Endodermal cell (in vitro differentiated cells): Measurements from ENCODE around the gene ASH1L. TPM values are rescaled to one million over a fixed set of nuclear protein-coding genes. Genes with fewer than 3 reads are reported as not detected.
A peak's percentile ranks its signal among the peaks of the same experiment; 100 is the strongest.

Experiments used
- DNase-seq: peaks from one replicate; pipeline ENCODE4 v3.0.0-alpha.2; 2017
- H3K27ac ChIP-seq: 2 replicates; pipeline ENCODE4 v1.5.1; 2013; ENCODE audit warnings: mild to moderate bottlenecking, low read depth, low read length, moderate library complexity
- H3K27me3 ChIP-seq: 2 replicates; pipeline ENCODE4 v1.6.1; 2013; ENCODE audit warnings: mild to moderate bottlenecking, low read length, moderate library complexity; ENCODE audit not compliant: insufficient read depth, control insufficient read depth, poor library complexity, severe bottlenecking
- H3K36me3 ChIP-seq: 2 replicates; pipeline ENCODE4 v1.7.0; 2013; ENCODE audit warnings: mild to moderate bottlenecking, low read length, moderate library complexity; ENCODE audit not compliant: control insufficient read depth, insufficient read depth
- H3K4me1 ChIP-seq: one replicate; pipeline ENCODE4 v1.7.0; 2013; ENCODE audit warnings: low read length; ENCODE audit not compliant: control insufficient read depth, insufficient read depth
- H3K4me3 ChIP-seq: 2 replicates; pipeline ENCODE4 v1.5.1; 2013; ENCODE audit warnings: mild to moderate bottlenecking, low read length, moderate library complexity
- H3K9ac ChIP-seq: 2 replicates; pipeline ENCODE4 v1.6.1; 2013; ENCODE audit warnings: mild to moderate bottlenecking, low read length, moderate library complexity; ENCODE audit not compliant: poor library complexity, severe bottlenecking; ENCODE audit errors: extremely low read depth
- H3K9me3 ChIP-seq: 2 replicates; pipeline ENCODE4 v1.6.1; 2013; ENCODE audit warnings: mild to moderate bottlenecking, low read length, moderate library complexity; ENCODE audit not compliant: control insufficient read depth
- H3K27ac Mint-ChIP-seq: 2 replicates; pipeline ENCODE4 v1.8.0; 2020; ENCODE audit warnings: mixed read lengths
- H3K27me3 Mint-ChIP-seq: 2 replicates; pipeline ENCODE4 v1.8.0; 2021; ENCODE audit warnings: mild to moderate bottlenecking, mixed read lengths; ENCODE audit not compliant: insufficient read depth
- H3K36me3 Mint-ChIP-seq: 2 replicates; pipeline ENCODE4 v1.8.0; 2020; ENCODE audit warnings: low read depth, mixed read lengths
- H3K4me1 Mint-ChIP-seq: 2 replicates; pipeline ENCODE4 v1.8.0; 2020; ENCODE audit warnings: mixed read lengths
- H3K4me3 Mint-ChIP-seq: 2 replicates; pipeline ENCODE4 v1.8.0; 2020; ENCODE audit warnings: mild to moderate bottlenecking, moderate library complexity, mixed read lengths
- H3K9me3 Mint-ChIP-seq: 2 replicates; pipeline ENCODE4 v1.8.0; 2020; ENCODE audit warnings: mild to moderate bottlenecking, mixed read lengths
- WGBS, 2 experiments: methylation state at CpG; one replicate each; pipeline versions ENCODE4 v1.1.5 to v1.1.7; 2013; ENCODE audit warnings: missing lambda C conversion rate in 2 of 2, mixed read lengths in 1 of 2; ENCODE audit not compliant: insufficient coverage in 1 of 2, insufficient read length in 1 of 2; 5-methylcytosine and 5-hydroxymethylcytosine counted together
- total RNA-seq, 2 donors: library from RNA; stranded (reverse); fragmentation: NEBNext Ultra II Directional in 1 of 2; extraction: Animal tissue kit (Norgen Biotek cat#: 25700) in 1 of 2; gene quantifications; 2 replicates in 1 of 2; 3 replicates in 1 of 2; pipeline ENCODE4 v1.2.1, GENCODE V29; 2021
- TF ChIP-seq, protein P1 (sequence below): fragments of 200-600 bp; sonication (generic); conservative IDR thresholded peaks from 2 replicates; pipeline ENCODE4 v1.5.0; 2021; ENCODE audit warnings: antibody characterized with exemption, mild to moderate bottlenecking

Gene ASH1L
- total RNA-seq, 2 donors from 2014 or later: 34.5 to 37.0 TPM

DNA sequence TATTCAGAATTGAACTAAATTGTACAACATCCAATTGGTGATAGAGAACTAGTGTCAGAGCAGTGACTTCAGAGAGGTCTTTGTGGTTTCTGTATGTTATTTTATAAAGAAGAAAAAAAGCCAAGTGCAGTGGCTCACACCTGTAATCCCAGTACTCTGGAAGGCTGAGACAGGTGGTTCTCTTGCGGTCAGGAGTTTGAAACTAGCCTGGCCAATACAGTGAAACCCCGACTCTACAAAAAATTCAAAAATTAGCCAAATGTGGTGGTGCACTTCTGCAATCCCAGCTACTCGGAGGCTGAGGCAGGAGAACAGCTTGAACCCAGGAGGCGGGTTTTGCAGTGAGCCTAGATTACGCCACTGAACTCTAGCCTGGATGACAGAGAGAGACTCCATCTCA, 90.7 kb downstream of the ASH1L start:
- no peak overlapping the region for H3K4me3 ChIP-seq
- DNase-seq: no peak
- Mint-ChIP-seq H3K36me3 (peaks cover 47% of the 10 kb centered on the region), H3K4me1 (no peaks in the 10 kb centered on the region), H3K4me3 (no peak overlapping the region), H3K9me3 (peaks cover 23% of the 10 kb centered on the region), H3K27me3 (no peaks in the 10 kb centered on the region), H3K27ac (no peak overlapping the region)
- H3K27ac ChIP-seq: no peak overlapping the region
- H3K27me3 ChIP-seq: no peaks in the 10 kb centered on the region
- H3K9ac ChIP-seq: no peak overlapping the region
- H3K36me3 ChIP-seq: peaks cover 26% of the 10 kb centered on the region
- H3K9me3 ChIP-seq: peaks cover 29% of the 10 kb centered on the region
- TF ChIP-seq, protein P1, sequence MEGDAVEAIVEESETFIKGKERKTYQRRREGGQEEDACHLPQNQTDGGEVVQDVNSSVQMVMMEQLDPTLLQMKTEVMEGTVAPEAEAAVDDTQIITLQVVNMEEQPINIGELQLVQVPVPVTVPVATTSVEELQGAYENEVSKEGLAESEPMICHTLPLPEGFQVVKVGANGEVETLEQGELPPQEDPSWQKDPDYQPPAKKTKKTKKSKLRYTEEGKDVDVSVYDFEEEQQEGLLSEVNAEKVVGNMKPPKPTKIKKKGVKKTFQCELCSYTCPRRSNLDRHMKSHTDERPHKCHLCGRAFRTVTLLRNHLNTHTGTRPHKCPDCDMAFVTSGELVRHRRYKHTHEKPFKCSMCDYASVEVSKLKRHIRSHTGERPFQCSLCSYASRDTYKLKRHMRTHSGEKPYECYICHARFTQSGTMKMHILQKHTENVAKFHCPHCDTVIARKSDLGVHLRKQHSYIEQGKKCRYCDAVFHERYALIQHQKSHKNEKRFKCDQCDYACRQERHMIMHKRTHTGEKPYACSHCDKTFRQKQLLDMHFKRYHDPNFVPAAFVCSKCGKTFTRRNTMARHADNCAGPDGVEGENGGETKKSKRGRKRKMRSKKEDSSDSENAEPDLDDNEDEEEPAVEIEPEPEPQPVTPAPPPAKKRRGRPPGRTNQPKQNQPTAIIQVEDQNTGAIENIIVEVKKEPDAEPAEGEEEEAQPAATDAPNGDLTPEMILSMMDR: no peak
- 91 to 96% methylated on average over 5 of the region's 5 CpGs for WGBS, 2 experiments
- H3K4me1 ChIP-seq: no peaks in the 10 kb centered on the region

DNA sequence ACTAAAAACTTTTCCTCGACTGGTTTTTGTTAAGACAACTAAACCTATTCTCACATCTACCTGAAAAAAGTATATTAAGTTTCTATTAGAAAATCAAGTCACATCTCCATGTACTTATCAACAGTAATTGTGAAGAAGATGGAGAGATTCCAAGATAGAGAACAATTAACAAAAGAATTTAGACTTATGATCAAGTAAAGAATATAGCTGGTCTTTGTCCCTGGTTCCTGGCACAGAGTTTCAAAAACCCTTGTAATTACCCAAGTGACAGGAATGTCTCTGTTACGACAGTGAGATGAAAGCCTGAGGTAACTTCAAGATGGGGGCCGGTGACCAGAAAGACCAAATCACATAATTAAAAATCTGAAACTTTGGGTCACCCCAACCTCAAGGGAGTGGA, 91.6 kb downstream of the ASH1L start:
- Histone ChIP-seq H3K4me3 (peak overlapping the region; percentile 13), H3K27ac (no peak overlapping the region), H3K27me3 (no peaks in the 10 kb centered on the region), H3K4me1 (no peaks in the 10 kb centered on the region), H3K9me3 (peaks cover 29% of the 10 kb centered on the region), H3K36me3 (peaks cover 26% of the 10 kb centered on the region), H3K9ac (no peak overlapping the region)
- H3K27ac Mint-ChIP-seq: no peak overlapping the region
- no peak for DNase-seq
- H3K9me3 Mint-ChIP-seq: peaks cover 23% of the 10 kb centered on the region
- TF ChIP-seq, protein P1: no peak
- 83 to 97% methylated on average over 1 to 2 of the region's 3 CpGs for WGBS, 2 experiments
- no peaks in the 10 kb centered on the region for H3K27me3 Mint-ChIP-seq
- no peaks in the 10 kb centered on the region for H3K4me1 Mint-ChIP-seq
- H3K36me3 Mint-ChIP-seq: peaks cover 51% of the 10 kb centered on the region
- H3K4me3 Mint-ChIP-seq: no peak overlapping the region

DNA sequence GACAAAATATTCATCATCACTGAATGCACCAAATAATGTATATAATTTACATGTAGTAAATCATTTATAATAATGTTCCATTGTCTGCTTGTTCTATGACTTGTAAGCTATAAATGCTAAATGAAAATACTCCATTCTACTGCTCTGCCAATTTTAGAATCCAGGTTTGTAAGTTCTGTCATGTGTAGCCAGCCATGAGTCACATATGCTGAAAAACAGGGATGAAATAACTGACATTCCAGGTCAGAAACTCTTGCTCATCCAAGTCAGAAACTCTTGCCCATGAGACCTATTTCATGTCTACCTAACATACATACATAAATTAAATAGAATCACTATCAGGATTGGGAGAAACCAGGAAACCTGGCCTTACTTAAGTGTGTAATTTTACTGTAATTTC, 95.6 kb downstream of the ASH1L start:
- no peaks in the 10 kb centered on the region for H3K4me1 Mint-ChIP-seq
- peaks cover 28% of the 10 kb centered on the region for H3K36me3 Mint-ChIP-seq
- H3K9me3 Mint-ChIP-seq: peaks cover 13% of the 10 kb centered on the region
- Histone ChIP-seq H3K27me3 (no peaks in the 10 kb centered on the region), H3K4me3 (no peak overlapping the region), H3K9ac (no peak overlapping the region), H3K4me1 (no peaks in the 10 kb centered on the region), H3K9me3 (peaks cover 15% of the 10 kb centered on the region), H3K36me3 (peaks cover 13% of the 10 kb centered on the region), H3K27ac (no peak overlapping the region)
- no peak overlapping the region for H3K4me3 Mint-ChIP-seq
- no peak overlapping the region for H3K27ac Mint-ChIP-seq
- no peak for DNase-seq
- no peaks in the 10 kb centered on the region for H3K27me3 Mint-ChIP-seq
- TF ChIP-seq, protein P1: no peak
